Left lung (tissue), 14 donors: ENCODE measurements around the gene RHOU. TPM values are rescaled to one million over a fixed set of nuclear protein-coding genes. Genes with fewer than 3 reads are reported as not detected.

Experiments
- ATAC-seq: fragments of 200-7000 bp; cut with Tn5 transposase; one replicate; pipeline ENCODE4 v1.9.1; 2020; ENCODE audit warnings: moderate library complexity
- DNase-seq, 4 donors: peaks; one replicate each; pipeline ENCODE4 v3.0.0-alpha.2; 2013 to 2020
- H3K27ac ChIP-seq, 2 donors: fragments of 200-600 bp; sonication (generic) in 1 of 2; one replicate each; pipeline versions ENCODE4 v1.5.0 to v1.8.0; 2020 to 2021
- H3K27me3 ChIP-seq, 2 donors: fragments of 200-600 bp; sonication (generic) in 1 of 2; one replicate each; pipeline versions ENCODE4 v1.5.0 to v1.8.0; 2020 to 2021
- H3K36me3 ChIP-seq, 2 donors: fragments of 200-600 bp; sonication (generic) in 1 of 2; one replicate each; pipeline versions ENCODE4 v1.5.0 to v1.8.0; 2020 to 2021
- H3K4me1 ChIP-seq, 2 donors: fragments of 200-600 bp; one replicate each; pipeline ENCODE4 v1.8.0; 2021
- H3K4me3 ChIP-seq, 2 donors: fragments of 200-600 bp; sonication (generic) in 1 of 2; one replicate each; pipeline versions ENCODE4 v1.5.0 to v1.8.0; 2020 to 2021; ENCODE audit warnings: mild to moderate bottlenecking in 1 of 2
- H3K9me3 ChIP-seq, 2 donors: fragments of 200-600 bp; sonication (generic) in 1 of 2; one replicate each; pipeline versions ENCODE4 v1.5.0 to v1.8.0; 2020 to 2021
- CTCF ChIP-seq, 2 donors: fragments of 200-600 bp; sonication (generic) in 1 of 2; IDR thresholded peaks; one replicate each; pipeline versions ENCODE4 v1.5.0 to v1.8.0; 2021; ENCODE audit warnings: antibody characterized with exemption in 2 of 2
- intact Hi-C, 2 donors: fragments of 100-400 bp; cut with DNase I; formaldehyde crosslinking; loops; one replicate each; pipeline versions ENCODE4 v1.11.2 to v1.14.2; 2022
- long read RNA-seq, 12 donors: library from polyadenylated mRNA in 2 of 12; unstranded in 2 of 12; transcript quantifications; one replicate each; pipeline ENCODE4 v2.0.0 and lab custom pipeline, GENCODE V29; 2019 to 2026
- polyA plus RNA-seq, 6 donors: library from polyadenylated mRNA; unstranded; fragments of 120-200 nt; gene quantifications; one replicate each; pipeline ENCODE4 v1.2.1, GENCODE V29; 2013; ENCODE audit not compliant: insufficient read length in 6 of 6
- total RNA-seq, 2 donors: library from RNA; stranded (reverse); fragmentation: NEBNext Ultra II Directional; extraction: Animal tissue kit (Norgen Biotek cat#: 25700); gene quantifications; one replicate each; pipeline ENCODE4 v1.2.1, GENCODE V29; 2021
- donor health status: DM: no; HTN: yes; CAD: no.
- donor health status: DM: no; HTN: no; CAD: no.

Gene RHOU
- total RNA-seq (10 to 100 TPM; 18.1 to 18.7 TPM), polyA plus RNA-seq (10 to 100 TPM; 48.5 to 69.4 (median 60.7) TPM)
- long read RNA-seq, donor 1, full-length matches to known transcripts, result 23 of 28 reads
- long read RNA-seq, donor 1, partial matches to known transcripts, result 0 of 28 reads
- long read RNA-seq, donor 1, other reads (novel, unspliced or antisense), result 5 of 28 reads
- long read RNA-seq, donor 2, full-length matches to known transcripts, result 25 of 32 reads
- long read RNA-seq, donor 2, partial matches to known transcripts, result 0 of 32 reads
- long read RNA-seq, donor 2, other reads (novel, unspliced or antisense), result 7 of 32 reads
- long read RNA-seq, donor 3, full-length matches to known transcripts, result 20 of 26 reads
- long read RNA-seq, donor 3, partial matches to known transcripts, result 6 of 26 reads
- long read RNA-seq, donor 3, other reads (novel, unspliced or antisense), result 0 of 26 reads
- long read RNA-seq, donor 4, partial matches to known transcripts, result 0 of 1 reads
- long read RNA-seq, donor 4, other reads (novel, unspliced or antisense), result 1 of 1 reads
- long read RNA-seq, donor 5, full-length matches to known transcripts, result 21 of 56 reads
- long read RNA-seq, donor 5, partial matches to known transcripts, result 35 of 56 reads
- long read RNA-seq, donor 5, other reads (novel, unspliced or antisense), result 0 of 56 reads
- long read RNA-seq, donor 6, full-length matches to known transcripts, result 19 of 19 reads
- long read RNA-seq, donor 6, partial matches to known transcripts, result 0 of 19 reads
- long read RNA-seq, donor 6, other reads (novel, unspliced or antisense), result 0 of 19 reads
- long read RNA-seq, donor 7, full-length matches to known transcripts, result 18 of 18 reads
- long read RNA-seq, donor 7, partial matches to known transcripts, result 0 of 18 reads
- long read RNA-seq, donor 7, other reads (novel, unspliced or antisense), result 0 of 18 reads
- long read RNA-seq, donor 8, full-length matches to known transcripts, result 27 of 34 reads
- long read RNA-seq, donor 8, partial matches to known transcripts, result 0 of 34 reads
- long read RNA-seq, donor 8, other reads (novel, unspliced or antisense), result 7 of 34 reads
- long read RNA-seq, donor 9, full-length matches to known transcripts, result 1 of 1 reads
- long read RNA-seq, donor 9, partial matches to known transcripts, result 0 of 1 reads
- long read RNA-seq, donor 9, other reads (novel, unspliced or antisense), result 0 of 1 reads
- long read RNA-seq, donor 10, result 0 reads
- long read RNA-seq, donor 11, full-length matches to known transcripts, result 13 of 13 reads
- long read RNA-seq, donor 11, partial matches to known transcripts, result 0 of 13 reads
- long read RNA-seq, donor 11, other reads (novel, unspliced or antisense), result 0 of 13 reads
- long read RNA-seq, donor 12, full-length matches to known transcripts, result 23 of 23 reads
- long read RNA-seq, donor 12, partial matches to known transcripts, result 0 of 23 reads
- long read RNA-seq, donor 12, other reads (novel, unspliced or antisense), result 0 of 23 reads

GRCh38 chr1:228734881-228735801, at the start of gene RHOU:
TSS of gene RHOU (plus strand) at chr1:228735479. CDS start at chr1:228735743, 264 bp downstream.
- H3K4me1 ChIP-seq, result peaks cover 16 to 45% of the 10 kb centered on the region in 2 donors
- H3K27me3 ChIP-seq, result peaks cover 0 to 18% of the 10 kb centered on the region in 2 donors
- peak; percentile 81 to 89 for TF ChIP-seq CTCF (IDR thresholded peaks at IDR 0.05)
- H3K27ac ChIP-seq, result peak within 1 kb of the TSS; percentile 85 to 87
- intact Hi-C loops, result loop anchor here in 1 of 2 donors (10.0 kb wide), 2 partner anchors 190 to 490 kb away; no protein-coding TSS in a partner anchor
- H3K9me3 ChIP-seq, result no peaks in the 10 kb centered on the region
- H3K4me3 ChIP-seq, result peak within 1 kb of the TSS; percentile 67 to 94
- peak; percentile 94 for ATAC-seq
- H3K36me3 ChIP-seq, result peaks cover 0 to 10% of the 10 kb centered on the region in 2 donors
- DNase-seq, result peak; percentile 79 to 96 (median 83)

DNA sequence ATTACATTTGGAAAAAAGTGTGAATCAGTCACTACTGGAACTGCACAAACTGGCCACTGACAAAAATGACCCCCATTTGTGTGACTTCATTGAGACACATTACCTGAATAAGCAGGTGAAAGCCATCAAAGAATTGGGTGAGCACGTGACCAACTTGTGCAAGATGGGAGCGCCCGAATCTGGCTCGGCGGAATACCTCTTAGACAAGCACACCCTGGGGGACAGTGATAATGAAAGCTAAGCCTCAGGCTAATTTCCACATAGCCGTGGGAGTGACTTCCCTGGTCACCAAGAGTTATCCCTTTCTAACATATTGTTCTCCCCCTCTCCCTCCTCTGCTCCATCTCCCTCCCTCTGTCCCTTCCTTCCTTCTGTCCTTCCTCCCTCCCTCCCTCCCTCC, 47.7 kb upstream of the RHOU start:
- Histone ChIP-seq H3K4me3 (no peak overlapping the region), H3K27ac (no peak overlapping the region), H3K4me1 (no peaks in the 10 kb centered on the region), H3K27me3 (no peaks in the 10 kb centered on the region), H3K9me3 (no peaks in the 10 kb centered on the region), H3K36me3 (no peaks in the 10 kb centered on the region)
- ATAC-seq (no peak), DNase-seq (no peak)
- no peak for TF ChIP-seq CTCF (IDR thresholded peaks at IDR 0.05)
- intact Hi-C loops, result no loop called here

- intact Hi-C loops, result no loop called here
- no peaks in the 10 kb centered on the region for H3K9me3 ChIP-seq
- no peaks in the 10 kb centered on the region for H3K4me1 ChIP-seq
- DNase-seq (no peak), ATAC-seq (no peak)
- no peaks in the 10 kb centered on the region for H3K36me3 ChIP-seq
- H3K4me3 ChIP-seq, result no peak overlapping the region
- no peak for TF ChIP-seq CTCF (IDR thresholded peaks at IDR 0.05)
- no peak overlapping the region for H3K27ac ChIP-seq
- H3K27me3 ChIP-seq, result no peaks in the 10 kb centered on the region
Observed at GRCh38 chr1:228689255-228689654, 46.0 kb upstream of the RHOU start.

DNA sequence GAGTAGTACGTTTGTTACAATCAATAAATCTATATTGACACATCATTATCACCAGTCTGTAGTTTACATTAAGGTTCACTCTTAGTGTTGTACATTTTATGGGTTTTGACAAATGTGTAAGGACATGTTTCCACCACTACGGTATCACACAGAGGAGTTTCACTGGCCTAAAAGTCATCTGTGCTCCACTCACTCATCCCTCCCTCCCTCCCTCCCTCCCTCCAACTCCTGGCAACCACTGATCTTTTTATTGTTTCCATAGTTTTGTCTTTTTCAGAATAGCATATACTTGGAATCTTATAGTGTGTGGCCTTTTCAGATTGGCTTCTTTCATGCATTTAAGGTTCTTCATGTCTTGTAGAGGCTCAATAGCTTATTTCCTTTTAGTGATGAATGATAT, 44.1 kb upstream of the RHOU start:
- TF ChIP-seq CTCF (IDR thresholded peaks at IDR 0.05), result no peak

More for the DNA sequence above, 44.1 kb upstream of the RHOU start:
- intact Hi-C loops, result no loop called here
- H3K4me1 ChIP-seq, result no peaks in the 10 kb centered on the region
- H3K9me3 ChIP-seq, result no peaks in the 10 kb centered on the region
- H3K27me3 ChIP-seq, result no peaks in the 10 kb centered on the region
- DNase-seq (peak in 1 of 4 donors; percentile 54), ATAC-seq (no peak)
- H3K4me3 ChIP-seq, result no peak overlapping the region
- no peaks in the 10 kb centered on the region for H3K36me3 ChIP-seq
- no peak overlapping the region for H3K27ac ChIP-seq
